Panc1 (cell line): ENCODE measurements around the gene SUPT16H. TPM values are rescaled to one million over a fixed set of nuclear protein-coding genes. Genes with fewer than 3 reads are reported as not detected.

Experiments
- ATAC-seq: fragments of 200-7000 bp; cut with Tn5 transposase; 2 replicates; pipeline ENCODE4 v1.9.1; 2020; ENCODE audit warnings: mild to moderate bottlenecking, moderate library complexity
- BruUV-seq: library from RNA; stranded (reverse); fragments of 400-500 nt; replicated peaks from 2 replicates; lab custom pipeline; 2021; lab: Mats Ljungman, UMichigan
- CTCF ChIA-PET: fragments of 300-600 bp; sonication (Branson Sonifier 250); formaldehyde crosslinking; loops from one replicate; lab custom pipeline; 2022; ENCODE audit warnings: antibody characterized with exemption; lab: Charles Lee
- POLR2A ChIA-PET: fragments of 300-600 bp; sonication (Branson Sonifier 250); formaldehyde crosslinking; loops from one replicate; lab custom pipeline; 2022; ENCODE audit warnings: antibody characterized with exemption; lab: Charles Lee
- DNase-seq: peaks from one replicate; pipeline ENCODE4 v3.0.0-alpha.2; 2010; ENCODE audit warnings: low read depth, low spot score
- H3K27ac ChIP-seq: 2 replicates; pipeline ENCODE4 v1.5.1; 2011; ENCODE audit warnings: mild to moderate bottlenecking, low read length, inconsistent platforms
- H3K27me3 ChIP-seq: fragments of 200-500 bp; sonication (Bioruptor generic); 2 replicates; pipeline ENCODE4 v1.6.0; 2014; ENCODE audit warnings: low read length, inconsistent platforms; ENCODE audit not compliant: control insufficient read depth, insufficient read depth
- H3K36me3 ChIP-seq: fragments of 200-500 bp; sonication (Bioruptor generic); 2 replicates; pipeline ENCODE4 v1.5.1; 2014; ENCODE audit warnings: inconsistent platforms, mild to moderate bottlenecking, low read length, moderate library complexity; ENCODE audit not compliant: control insufficient read depth, insufficient read depth
- H3K4me1 ChIP-seq: 2 replicates; pipeline ENCODE4 v1.5.1; 2011; ENCODE audit warnings: inconsistent platforms, mild to moderate bottlenecking, low read length, moderate library complexity; ENCODE audit not compliant: control insufficient read depth, insufficient read depth
- H3K4me3 ChIP-seq, 2 experiments: 2 replicates each; pipeline ENCODE4 v1.5.1; 2011 to 2012; ENCODE audit warnings: low read depth in 2 of 2, low read length in 2 of 2, mild to moderate bottlenecking in 2 of 2, inconsistent platforms in 1 of 2, moderate library complexity in 1 of 2
- H3K9me3 ChIP-seq: fragments of 200-500 bp; sonication (Bioruptor generic); 2 replicates; pipeline ENCODE4 v1.5.1; 2014; ENCODE audit warnings: low read depth, mild to moderate bottlenecking, inconsistent platforms, low read length, moderate library complexity; ENCODE audit not compliant: control insufficient read depth, insufficient read depth
- CTCF ChIP-seq: fragments of 450-650 bp; IDR thresholded peaks from 2 replicates; pipeline ENCODE4 v1.5.1; 2017; ENCODE audit warnings: mild to moderate bottlenecking
- POLR2AphosphoS5 ChIP-seq: IDR thresholded peaks from 2 replicates; pipeline ENCODE4 v1.6.1; 2012; ENCODE audit warnings: mild to moderate bottlenecking, low read depth, low read length, moderate library complexity
- REST ChIP-seq, 2 experiments: IDR thresholded peaks; 2 replicates each; pipeline ENCODE4 v1.6.1; 2011 to 2012; ENCODE audit warnings: low read depth in 2 of 2, control low read depth in 1 of 2, low read length in 1 of 2, mild to moderate bottlenecking in 1 of 2, moderate library complexity in 1 of 2; ENCODE audit not compliant: insufficient read depth in 1 of 2
- SIN3A ChIP-seq: IDR thresholded peaks from 2 replicates; pipeline ENCODE4 v1.6.1; 2012; ENCODE audit warnings: low read depth, mild to moderate bottlenecking, low read length, moderate library complexity, borderline replicate concordance; ENCODE audit not compliant: insufficient read depth
- TCF7L2 ChIP-seq: IDR thresholded peaks from 2 replicates; pipeline ENCODE4 v1.6.1; 2011; ENCODE audit warnings: mild to moderate bottlenecking, low read depth, low read length, inconsistent platforms
- in situ Hi-C: cut with HindIII; loops from 2 replicates; pipeline ENCODE4 v1.10.0; 2016; ENCODE audit warnings: low sequenced_read_pairs, low pct_unique_long_range_greater_than_20kb
- intact Hi-C: fragments of 100-400 bp; cut with micrococcal nuclease; formaldehyde crosslinking; loops from one replicate; pipeline ENCODE4 v1.10.0; 2022; ENCODE audit not compliant: unreplicated experiment
- total RNA-seq: library from RNA; stranded (reverse); gene quantifications from one replicate; pipeline ENCODE4 v1.2.1, GENCODE V29; 2021; ENCODE audit not compliant: unreplicated experiment

SUPT16H gene
- total RNA-seq, 1 experiment from 2014 or later = 84.5 TPM

GRCh38 chr14:21320913-21321312 is 62.9 kb downstream of the SUPT16H start:
- ATAC-seq = no peak
- BruUV-seq = no TSS peak
- POLR2A ChIA-PET = no interaction called here

GRCh38 chr14:21317398-21317797 is 66.4 kb downstream of the SUPT16H start:
- H3K4me3 ChIP-seq = no peak overlapping the region
- no peaks in the 10 kb centered on the region for H3K27me3 ChIP-seq
- no TSS peak for BruUV-seq
- no peak overlapping the region for H3K27ac ChIP-seq
- no peaks in the 10 kb centered on the region for H3K36me3 ChIP-seq
- TF ChIP-seq REST (IDR thresholded peaks at IDR 0.05; ENCODE audit: insufficient read depth in 1 of 2, low read depth in 2 of 2, low read length in 1 of 2) (0 out of 4 replicates have a peak, but pooled peaks of 1 of the 2 experiments have one; percentile 23), POLR2AphosphoS5 (no peak), CTCF (no peak), SIN3A (no peak), TCF7L2 (no peak)
- ChIA-PET CTCF (no interaction called here), POLR2A (interaction anchor here (0.5 to 0.6 kb wide), 2 partner anchors 10 to 29 kb away, joined by 3 read pairs; no protein-coding TSS in a partner anchor)
- H3K9me3 ChIP-seq = no peaks in the 10 kb centered on the region
- in situ Hi-C loops = no loop called here
- ATAC-seq (no peak), DNase-seq (no peak)
- intact Hi-C loops = no loop called here
- peaks cover 3% of the 10 kb centered on the region; the same call in 1 of the 2 replicates for H3K4me1 ChIP-seq

More at GRCh38 chr14:21320913-21321312, 62.9 kb downstream of the SUPT16H start:
- intact Hi-C loops (no loop called here), in situ Hi-C loops (no loop called here)
- no peaks in the 10 kb centered on the region for H3K27me3 ChIP-seq
- H3K27ac ChIP-seq = no peak overlapping the region
- no peak overlapping the region for H3K4me3 ChIP-seq
- TF ChIP-seq POLR2AphosphoS5 = no peak
- no peak for TF ChIP-seq TCF7L2
- TF ChIP-seq CTCF = no peak
- no peak for TF ChIP-seq SIN3A
- TF ChIP-seq REST (IDR thresholded peaks at IDR 0.05; ENCODE audit: insufficient read depth in 1 of 2, low read depth in 2 of 2, low read length in 1 of 2) = no peak
- H3K4me1 ChIP-seq = peaks cover 3% of the 10 kb centered on the region; the same call in 1 of the 2 replicates
- H3K9me3 ChIP-seq = no peaks in the 10 kb centered on the region
- DNase-seq = no peak
- no peaks in the 10 kb centered on the region for H3K36me3 ChIP-seq
- CTCF ChIA-PET = no interaction called here
